NCI-H446 treated with DMSO at 0.1 percent for 48 hours (cell line): ENCODE measurements around the gene SLC22A17.
"Not testable (repeated sequence)": the region's sequence is repeated elsewhere in the genome, so short reads cannot be mapped to it uniquely, and the experiment has no call there.

Experiments used
- DNase-seq: peaks from one replicate; lab custom pipeline; 2025; lab: John Stamatoyannopoulos, UW

Gene SLC22A17

DNA sequence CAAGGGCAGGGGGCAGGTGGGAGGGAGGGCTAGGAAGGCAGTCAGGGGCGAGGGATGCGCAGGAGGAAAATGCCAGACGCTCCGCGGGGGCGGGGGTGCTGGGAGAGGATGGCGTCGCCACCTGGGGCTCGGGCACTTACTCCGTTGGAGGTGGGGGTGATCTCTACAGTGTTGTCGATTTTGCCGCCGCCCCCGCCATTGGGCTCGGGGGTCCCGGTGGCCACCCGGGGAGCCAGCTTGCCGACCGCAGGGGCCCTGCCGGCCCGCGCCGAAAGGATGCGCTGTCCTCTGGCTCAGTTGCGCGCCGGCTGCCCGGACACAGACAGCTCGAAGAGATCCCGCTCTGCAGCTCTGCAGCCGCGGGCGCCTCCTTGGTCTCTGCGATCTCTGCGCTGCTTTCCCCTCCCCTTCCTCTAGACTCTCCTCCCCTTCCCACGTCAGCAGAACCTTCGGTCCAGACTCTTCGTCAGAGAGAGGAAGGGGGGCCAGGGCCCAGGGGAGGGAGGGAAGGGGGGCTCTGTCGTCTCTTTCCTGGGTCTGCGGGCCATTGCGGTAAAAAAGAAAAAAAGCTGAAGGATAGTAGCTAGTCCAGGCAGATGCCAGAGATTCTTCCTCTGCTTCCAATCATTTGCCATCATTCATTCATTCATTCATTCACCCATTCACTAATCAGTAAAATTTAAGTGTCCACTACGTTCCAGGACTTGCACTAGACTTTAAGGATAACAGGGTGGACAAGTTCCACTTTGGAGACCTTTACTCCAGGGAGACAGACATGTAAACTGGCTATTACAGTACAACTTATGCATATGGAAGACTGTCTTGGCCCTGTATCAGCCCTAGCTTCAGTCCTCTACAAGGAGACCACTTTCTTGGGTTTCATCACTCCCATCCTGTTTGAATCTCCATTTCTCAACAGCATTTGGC lies at the start of gene SLC22A17:
TSS of gene SLC22A17 (minus strand) at position 382 of the 927 bp plus-strand sequence.
- DNase-seq = peak; percentile 69

DNA sequence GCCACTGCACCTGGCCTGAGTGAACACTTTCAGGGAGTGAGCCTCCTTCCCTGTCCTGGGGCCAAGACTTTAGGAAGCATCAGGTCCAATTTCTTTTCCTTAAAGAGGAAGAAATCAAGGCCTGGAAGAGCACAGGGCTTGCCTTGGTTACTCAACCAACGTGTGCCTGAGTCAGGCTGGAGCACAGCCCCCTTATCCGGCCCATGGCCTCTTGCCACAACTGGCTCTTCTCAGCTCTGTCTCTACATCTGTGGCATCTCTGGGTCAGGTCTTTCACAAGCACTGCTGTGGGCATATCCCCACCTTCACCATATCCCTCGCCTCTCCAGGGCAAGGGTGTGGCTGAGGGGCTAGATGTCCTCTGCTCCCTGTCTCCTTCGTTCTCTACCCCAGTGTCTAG lies 48.6 kb upstream of the SLC22A17 start:
- DNase-seq = no peak

DNA sequence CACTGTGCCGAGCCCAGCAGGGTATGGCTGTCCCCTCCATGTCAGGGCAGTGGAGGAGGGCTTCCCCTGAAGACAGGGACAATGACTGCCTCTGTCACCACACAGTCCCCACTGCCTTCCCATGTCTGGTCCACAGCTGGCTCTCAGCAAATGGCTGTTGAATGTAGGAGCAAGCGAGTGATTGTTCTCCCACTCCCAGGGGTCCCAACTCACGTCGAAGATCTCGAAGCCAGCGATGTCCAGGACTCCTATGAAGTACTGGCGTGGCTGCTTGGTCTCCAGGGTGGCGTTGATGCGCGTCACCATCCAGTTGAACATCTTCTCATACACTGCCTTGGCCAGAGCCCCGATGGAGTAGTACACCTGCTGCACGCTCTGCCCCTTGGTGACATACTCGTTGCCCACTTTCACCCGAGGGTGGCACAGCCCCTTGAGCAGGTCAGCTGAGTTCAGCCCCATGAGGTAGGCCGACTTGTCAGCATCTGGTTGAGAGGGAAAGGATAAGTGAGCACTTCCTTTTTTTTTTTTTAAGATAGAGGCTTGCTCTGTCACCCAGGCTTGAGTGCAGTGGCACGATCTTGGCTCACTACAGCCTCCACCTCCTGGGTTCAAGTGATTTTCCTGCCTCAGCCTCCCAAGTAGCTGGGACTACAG lies 47.9 kb upstream of the SLC22A17 start:
- DNase-seq = not testable (repeated sequence)

DNA sequence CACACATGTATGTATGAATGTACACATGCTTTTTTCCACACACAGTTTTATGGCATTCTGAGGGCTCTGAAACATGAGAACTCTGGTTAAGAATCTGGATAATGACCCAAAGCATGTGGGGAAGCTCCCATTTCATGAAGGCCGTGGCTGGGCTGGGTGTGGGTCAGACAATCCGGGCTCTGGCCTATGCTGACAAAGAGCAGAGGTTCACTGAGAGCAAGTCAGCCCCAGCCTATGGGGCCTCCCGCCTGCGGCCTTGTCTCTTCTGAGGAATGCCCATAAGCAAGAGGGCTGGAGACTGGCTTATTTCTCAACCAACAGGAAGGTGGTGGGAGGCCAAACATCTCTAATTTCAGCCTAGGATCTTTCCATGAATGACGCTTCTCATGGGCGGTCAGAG lies 46.9 kb upstream of the SLC22A17 start:
- no peak for DNase-seq

DNA sequence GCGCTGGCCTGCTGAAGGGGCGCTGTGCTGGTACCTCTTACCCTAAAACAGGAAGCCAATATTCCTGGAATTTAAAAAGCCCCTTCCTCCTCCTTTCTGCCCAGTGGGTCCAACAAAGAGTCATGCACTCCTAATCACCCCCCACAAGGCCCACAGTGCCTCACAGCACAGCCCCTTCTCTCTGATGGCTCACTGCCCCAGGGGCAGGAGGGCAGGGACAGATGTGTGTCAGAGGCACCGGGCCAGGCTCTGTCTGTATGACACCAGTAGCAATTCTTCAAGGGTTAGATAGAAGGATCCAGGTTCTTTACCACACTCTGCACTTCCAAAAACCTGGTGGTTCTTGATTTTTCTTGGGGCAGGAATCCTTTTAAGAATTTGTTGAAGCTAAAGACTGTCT lies 46.4 kb upstream of the SLC22A17 start:
- DNase-seq = no peak

DNA sequence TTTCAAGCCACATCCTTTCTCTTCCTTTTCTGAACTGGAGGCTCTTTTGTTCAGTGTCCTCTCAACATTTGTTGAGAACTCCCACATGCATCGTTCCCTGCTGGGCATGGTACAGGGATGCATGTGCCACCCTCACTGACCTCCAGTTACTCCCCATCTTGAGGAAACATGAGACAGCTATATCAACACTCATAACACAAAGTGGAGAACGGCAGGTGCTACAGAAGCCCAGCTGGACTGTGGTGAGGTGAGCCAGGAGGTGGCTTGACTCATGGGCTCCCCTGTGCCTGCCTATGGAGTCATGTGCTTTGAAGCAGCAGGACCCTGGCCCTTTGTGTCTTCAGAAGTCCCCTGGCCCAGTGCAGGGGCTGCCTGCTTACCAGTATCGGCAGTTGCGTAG lies 45.7 kb upstream of the SLC22A17 start:
- no peak for DNase-seq

DNA sequence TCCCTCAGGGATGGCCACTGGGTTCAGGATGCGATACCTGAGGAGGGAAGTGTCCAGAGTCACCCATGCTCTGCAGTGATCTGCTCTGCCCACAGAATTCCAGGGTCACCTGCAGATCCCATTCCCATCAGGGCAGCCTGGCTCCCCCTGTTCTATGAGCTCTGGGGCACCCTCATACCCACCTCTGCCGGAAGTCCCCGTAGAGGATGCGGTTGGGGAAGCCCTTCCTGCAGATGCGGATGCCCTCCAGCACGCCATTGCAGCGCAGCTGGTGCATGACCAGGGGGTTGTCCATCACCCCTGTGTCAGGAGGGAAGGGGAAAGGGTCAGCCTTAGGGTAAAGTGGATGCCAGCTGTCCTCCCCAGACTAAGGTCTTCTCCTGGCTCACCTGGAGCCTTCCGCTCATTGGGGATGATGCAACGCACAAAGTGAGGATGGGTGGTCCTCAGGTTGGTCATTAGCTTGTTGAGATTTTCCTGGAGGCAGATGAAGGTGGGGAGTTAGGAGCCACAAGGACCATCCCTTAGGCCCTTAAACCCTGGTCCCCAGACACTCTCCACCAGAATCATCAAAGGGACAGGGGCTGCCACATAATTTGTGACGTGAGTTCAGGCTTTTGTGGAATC lies 44.2 kb upstream of the SLC22A17 start:
- DNase-seq = no peak

DNA sequence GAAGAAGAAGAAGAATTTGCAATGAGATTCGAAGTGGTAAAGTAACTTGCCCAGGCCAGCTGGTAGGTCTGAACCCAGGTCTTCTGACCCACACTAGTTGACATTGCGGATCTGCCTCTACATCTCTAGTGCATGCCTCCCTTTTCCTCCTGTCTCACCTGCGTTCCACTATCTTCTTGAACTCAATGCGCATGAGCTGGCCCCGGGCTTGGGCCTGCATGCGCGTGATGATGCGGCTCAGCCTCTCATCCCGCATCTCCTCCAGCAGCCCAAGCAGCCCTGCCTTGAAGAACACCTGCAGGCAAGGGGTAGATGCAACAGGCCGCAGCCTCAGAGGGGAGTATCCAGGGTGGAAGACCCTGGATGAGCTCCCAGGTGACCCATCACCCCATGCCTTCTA lies 43.4 kb upstream of the SLC22A17 start:
- DNase-seq = no peak

DNA sequence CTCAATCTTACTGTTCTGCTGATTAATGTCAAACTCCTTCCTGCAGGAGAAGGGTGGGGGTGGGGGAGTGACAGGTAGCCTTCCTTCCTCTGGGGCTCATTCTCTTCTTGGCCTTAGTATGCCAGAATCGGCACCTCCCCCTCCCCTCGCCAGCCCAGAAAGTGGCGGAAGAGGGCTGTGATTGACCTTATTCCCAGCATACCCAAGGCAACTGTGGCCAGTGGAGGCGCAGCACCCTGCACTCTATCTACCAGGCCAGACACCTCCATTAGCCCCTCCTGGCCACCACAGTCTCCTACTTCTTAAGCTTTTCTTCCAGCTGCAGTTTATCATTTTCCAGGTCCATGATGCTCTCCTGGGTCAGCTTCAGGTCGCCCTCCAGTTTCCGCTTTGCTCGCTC lies 39.9 kb upstream of the SLC22A17 start:
- DNase-seq = no peak

DNA sequence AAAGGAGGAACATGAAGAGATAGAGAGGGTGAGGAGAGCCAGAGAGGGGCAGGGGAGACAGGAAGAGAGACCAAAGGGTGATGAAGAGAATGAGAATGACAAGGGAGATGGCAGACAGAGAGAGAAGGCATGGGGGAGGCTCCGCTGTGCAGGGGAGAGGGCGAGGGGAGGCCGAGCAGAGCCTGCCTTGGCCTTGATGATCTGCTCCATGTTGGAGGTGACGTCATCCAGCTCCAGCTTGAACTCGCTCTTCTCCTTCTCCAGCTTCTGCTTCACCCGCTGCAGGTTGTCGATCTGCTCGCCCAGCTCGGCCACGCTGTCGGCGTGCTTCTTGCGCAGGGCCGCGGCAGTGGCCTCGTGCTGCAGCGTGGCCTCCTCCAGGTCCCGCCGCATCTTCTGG lies 37.2 kb upstream of the SLC22A17 start:
- DNase-seq = not testable (repeated sequence)

DNA sequence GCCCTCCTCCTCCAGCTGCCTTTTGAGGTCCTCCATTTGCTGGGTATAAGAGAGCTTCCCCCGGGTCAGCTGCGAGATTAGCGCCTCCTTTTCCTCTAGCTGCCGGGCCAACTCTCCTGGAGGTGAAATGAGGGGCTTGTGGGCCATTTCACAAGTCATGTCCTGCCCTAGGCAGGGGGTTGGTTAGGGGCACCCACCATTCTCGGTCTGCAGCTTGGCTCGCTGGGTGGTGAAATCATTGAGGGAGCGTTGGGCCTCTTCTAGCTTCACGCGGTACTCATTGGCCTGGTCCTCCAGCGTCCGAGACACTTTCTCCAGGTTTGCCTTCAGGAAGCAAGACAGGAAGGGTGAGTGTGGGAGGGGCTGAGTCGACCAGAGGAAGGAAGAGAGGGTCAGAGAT lies 36.7 kb upstream of the SLC22A17 start:
- no peak for DNase-seq

DNA sequence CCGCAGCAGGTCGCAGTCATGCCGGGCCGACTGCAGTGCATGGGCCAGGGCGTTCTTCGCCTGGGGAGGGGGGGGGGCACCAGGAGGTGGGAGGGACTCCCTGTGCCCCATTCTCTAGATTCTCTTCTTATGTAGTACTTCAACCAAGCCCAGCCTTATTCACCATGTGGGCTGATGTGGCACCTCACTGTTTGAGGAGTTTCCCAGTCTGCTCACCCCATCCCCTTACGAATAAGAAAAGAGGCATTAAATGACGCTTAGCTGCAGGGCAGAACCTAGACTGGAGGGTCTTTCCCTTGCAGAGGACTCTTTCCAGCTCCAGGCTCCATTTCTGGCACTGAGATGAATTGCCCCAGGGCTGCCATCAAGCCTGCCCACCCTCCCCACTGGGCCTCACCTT lies 36.3 kb upstream of the SLC22A17 start:
- no peak for DNase-seq

DNA sequence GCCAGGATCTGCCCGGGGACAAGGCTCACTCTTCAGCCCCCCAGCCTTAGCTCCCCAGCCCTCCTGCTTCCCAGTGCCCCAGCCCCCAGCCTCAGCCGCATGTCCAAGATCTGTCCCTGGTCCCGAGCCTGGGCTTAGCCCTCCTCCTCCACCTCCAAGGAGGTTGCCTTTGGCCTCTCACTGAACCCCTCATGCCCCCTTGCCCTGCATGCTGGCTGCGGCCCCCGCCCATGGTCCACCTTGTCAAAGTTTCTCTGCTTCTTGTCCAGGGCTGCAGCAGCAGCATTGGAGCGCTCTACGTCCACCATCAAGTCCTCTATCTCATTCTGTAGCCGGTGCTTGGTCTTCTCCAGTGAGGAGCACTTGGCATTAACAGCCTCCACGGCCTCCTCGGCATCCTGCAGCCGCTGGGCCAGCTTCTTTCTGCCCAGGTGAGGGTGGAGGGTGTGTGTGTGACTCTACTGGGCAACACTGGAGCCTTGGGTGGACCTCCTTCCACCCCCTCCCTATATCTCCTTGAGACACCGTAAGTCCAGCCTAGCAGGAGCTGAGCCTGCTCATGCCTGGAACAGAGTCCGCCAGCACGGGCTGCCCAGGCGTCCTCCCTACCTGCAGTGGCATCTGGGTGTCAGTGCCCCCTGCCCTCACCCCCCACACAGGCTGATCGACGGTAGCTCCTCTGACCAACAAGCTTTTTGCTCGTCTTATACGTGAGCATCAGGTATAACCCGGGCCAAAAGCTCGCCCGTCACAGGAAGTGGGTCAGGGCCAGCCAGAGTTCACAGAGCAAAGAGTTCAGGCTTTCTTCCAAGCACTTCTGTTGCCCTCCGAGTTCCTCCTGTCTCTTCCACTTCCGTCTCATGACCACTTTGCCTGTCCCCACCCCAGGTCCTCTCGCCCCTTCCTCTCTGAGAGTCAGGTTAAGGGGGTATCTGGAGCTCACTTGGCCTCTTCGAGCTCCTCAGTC lies 35.5 kb upstream of the SLC22A17 start:
- no peak for DNase-seq

DNA sequence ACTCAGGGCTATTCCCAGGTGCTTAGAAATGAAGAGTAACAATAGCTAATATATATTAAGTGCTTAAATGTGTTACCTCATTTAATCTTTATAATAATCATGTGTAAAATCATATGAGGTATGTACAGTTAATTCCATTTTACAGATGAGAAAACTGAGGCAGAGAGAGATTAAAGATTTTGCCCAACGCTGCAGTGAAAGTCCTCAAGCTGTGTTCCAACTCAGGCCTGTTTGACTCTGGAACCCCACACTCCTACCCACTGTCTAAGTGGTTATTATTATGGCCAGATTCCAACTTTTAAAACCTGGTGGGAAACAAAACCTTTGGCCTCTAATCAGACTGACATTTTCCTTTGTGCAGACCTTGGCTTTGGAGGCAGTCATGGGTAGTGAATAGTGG lies 34.3 kb upstream of the SLC22A17 start:
- DNase-seq = no peak

DNA sequence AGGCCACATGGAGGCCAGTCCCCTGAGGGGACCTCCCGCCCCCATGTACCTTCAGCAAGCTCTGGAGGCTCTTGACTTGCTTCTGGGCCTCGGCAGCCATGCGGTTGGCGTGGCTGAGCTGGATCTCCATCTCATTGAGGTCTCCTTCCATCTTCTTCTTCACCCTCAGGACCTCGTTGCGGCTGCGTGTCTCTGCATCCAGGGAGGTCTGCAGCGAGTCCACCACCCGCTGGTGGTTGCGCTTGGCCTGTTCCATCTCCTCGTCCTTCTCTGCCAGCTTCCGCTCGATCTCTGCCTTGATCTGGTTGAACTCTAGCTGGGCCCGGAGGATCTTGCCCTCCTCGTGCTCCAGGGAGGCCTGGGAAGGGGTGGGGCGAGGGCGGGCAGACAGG lies 33.6 kb upstream of the SLC22A17 start:
- not testable (repeated sequence) for DNase-seq

DNA sequence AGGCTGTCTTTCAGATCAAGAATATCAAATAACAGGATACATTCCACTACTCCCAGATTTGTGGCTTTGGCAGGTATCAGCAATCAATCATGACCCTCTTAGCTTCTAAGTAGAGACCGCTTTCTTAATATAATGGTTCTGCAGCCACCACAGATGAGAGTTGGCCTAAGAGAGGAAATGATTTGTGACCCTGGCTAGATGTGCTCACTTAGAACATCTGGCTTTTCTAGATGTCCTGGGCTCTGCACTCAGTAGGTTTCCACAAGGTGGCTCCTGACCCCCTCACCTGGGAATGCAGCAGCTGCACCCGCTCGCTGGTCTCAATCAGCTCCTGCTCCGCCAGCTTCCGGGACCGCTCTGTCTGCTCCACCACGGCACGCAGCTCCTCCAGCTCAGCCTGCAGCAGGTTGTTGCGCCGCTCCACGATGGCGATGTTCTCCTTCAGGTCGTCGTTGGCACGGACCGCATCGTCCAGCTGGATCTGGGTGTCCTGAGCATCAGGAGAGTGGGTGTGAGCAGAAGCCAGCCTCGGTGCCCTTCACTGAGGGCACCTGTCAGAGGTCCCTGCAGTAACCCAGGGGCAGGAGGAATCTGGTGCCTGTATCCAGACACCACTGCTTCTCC lies 33.1 kb upstream of the SLC22A17 start:
- no peak for DNase-seq

DNA sequence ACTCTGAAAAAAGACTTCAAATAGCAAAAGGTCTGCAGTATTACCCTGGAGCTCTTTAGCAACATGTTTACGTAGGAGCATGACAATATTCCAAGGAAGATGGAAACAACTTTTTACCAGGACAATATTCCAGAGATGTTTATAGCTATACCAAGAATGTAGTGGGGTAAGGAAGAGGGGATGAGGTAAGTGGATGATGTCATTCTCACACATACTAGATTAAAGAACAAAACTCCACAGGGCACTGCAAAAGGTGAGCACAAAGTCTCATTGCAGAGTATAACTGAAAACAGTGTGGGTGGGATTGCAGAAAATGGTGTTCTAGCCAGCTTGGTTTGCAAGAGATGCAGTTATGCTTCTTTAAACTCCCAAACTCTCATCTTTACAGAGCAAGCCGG lies 32.6 kb upstream of the SLC22A17 start:
- no peak for DNase-seq

DNA sequence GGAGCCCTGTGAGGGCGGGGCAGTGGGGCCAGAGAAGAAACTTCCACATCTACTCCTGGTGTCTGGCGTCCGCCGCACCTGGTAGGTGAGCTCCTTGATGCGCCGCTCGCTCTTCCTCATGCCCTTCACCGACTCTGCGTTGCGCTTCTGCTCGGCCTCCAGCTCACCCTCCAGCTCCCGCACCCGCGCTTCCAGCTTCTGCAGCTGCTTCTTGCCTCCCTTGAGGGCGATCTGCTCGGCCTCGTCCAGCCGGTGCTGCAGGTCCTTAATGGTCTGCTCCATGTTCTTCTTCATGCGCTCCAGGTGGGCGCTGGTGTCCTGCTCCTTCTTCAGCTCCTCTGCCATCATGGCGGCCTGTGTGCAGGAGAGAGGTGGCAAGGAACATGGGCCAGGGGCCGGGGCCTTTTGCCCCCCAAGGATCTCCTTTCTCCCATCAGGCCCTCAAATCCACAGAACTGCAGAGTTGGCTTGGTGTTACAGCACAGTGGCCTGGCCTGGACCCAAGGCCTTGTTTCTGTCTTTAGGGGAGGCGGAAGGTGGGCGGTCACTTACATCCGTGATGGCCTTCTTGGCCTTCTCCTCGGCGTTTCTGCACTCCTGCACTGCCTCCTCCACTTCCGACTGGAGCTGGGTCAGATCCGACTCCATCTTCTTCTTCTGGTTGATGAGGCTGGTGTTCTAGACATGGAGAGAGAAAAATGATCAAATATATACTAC lies 31.8 kb upstream of the SLC22A17 start:
- no peak for DNase-seq

DNA sequence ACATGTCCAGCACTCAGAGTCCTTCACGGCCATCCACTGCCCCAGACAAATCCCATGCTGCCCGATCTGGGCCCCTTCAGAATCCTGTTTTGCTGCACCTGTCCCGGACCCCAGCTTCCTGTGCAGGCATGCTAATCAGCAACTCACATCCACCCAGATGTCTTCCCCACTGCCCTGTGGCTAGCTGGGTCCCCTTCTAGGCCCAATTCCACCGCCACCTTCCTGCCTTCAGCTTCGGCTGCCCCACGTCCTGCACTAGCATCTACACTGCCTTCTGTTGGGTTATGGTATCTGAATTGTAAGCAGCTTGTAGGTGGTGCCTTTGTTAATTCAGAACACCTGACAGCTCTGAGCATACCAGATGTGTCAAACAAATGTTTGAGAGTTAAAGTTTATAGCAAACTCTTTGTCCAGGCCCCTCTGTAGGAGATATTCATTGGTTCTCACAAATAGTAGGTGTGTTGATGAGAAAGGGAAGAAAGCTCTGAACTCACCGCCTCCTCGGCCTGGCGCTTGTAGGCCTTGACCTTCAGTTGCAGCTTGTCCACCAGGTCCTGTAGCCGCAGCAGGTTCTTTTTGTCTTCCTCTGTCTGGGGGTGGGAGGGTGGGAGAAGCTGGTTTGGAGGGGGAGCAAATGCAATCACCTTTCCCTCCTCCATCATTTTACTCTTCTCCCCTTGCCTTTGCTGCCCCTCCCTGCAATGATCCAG lies 30.2 kb upstream of the SLC22A17 start:
- DNase-seq = no peak

DNA sequence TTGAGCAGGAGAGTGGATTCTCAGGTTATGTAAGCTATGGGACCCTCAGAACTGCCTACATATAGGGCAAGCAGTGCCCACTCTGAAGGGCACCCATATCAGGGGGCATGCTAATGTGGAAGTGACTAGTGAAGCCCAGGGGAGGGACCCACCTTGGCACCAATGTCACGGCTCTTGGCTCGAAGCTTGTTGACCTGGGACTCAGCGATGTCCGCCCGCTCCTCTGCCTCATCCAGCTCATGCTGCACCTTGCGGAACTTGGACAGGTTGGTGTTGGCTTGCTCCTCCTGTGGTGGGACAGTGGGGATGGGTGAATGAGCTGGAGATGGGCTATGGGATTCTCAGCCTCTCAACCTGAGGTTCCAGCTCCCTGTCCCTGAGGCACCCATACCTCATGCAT lies 29.6 kb upstream of the SLC22A17 start:
- DNase-seq = no peak
